SK-N-SH (cell line): Measurements from ENCODE around the gene PHOSPHO2.

ENCODE experiments used
- EP300 ChIP-seq, 2 experiments: IDR thresholded peaks; 2 replicates each; pipeline versions ENCODE4 v1.4.0 to v1.6.1; 2012; ENCODE audit warnings: borderline replicate concordance in 1 of 2, low read depth in 1 of 2, low read length in 1 of 2
- RAD21 ChIP-seq: IDR thresholded peaks from 2 replicates; pipeline ENCODE4 v1.6.1; 2012; ENCODE audit warnings: mild to moderate bottlenecking, low read length
- TF ChIP-seq, protein P1 (sequence below): IDR thresholded peaks from 2 replicates; pipeline ENCODE4 v1.6.1; 2012; ENCODE audit warnings: mild to moderate bottlenecking, low read depth, low read length, moderate library complexity
- TF ChIP-seq, protein P2 (sequence below): fragments of 200-600 bp; sonication (generic); IDR thresholded peaks from 2 replicates; pipeline ENCODE4 v1.6.1; 2017; ENCODE audit warnings: antibody characterized with exemption, mild to moderate bottlenecking, moderate library complexity

DNA sequence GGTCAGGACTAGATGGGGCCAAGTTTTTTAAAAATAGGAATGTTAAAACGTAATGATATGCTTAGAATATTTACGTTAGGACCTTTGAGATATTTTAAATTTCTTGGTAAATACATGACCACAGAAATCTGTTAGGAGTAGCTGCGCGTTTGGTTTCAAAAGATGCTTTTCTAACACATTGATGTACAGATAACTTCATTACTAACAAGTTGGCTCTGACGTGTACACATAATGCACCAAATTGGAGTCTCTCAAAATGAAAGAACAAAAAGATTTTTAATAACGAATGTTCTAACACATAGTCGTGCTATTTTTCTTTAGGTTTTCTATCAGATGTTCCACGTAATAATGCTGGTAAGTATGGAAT, 608 bp downstream of the PHOSPHO2 start:
- TF ChIP-seq, protein P1, sequence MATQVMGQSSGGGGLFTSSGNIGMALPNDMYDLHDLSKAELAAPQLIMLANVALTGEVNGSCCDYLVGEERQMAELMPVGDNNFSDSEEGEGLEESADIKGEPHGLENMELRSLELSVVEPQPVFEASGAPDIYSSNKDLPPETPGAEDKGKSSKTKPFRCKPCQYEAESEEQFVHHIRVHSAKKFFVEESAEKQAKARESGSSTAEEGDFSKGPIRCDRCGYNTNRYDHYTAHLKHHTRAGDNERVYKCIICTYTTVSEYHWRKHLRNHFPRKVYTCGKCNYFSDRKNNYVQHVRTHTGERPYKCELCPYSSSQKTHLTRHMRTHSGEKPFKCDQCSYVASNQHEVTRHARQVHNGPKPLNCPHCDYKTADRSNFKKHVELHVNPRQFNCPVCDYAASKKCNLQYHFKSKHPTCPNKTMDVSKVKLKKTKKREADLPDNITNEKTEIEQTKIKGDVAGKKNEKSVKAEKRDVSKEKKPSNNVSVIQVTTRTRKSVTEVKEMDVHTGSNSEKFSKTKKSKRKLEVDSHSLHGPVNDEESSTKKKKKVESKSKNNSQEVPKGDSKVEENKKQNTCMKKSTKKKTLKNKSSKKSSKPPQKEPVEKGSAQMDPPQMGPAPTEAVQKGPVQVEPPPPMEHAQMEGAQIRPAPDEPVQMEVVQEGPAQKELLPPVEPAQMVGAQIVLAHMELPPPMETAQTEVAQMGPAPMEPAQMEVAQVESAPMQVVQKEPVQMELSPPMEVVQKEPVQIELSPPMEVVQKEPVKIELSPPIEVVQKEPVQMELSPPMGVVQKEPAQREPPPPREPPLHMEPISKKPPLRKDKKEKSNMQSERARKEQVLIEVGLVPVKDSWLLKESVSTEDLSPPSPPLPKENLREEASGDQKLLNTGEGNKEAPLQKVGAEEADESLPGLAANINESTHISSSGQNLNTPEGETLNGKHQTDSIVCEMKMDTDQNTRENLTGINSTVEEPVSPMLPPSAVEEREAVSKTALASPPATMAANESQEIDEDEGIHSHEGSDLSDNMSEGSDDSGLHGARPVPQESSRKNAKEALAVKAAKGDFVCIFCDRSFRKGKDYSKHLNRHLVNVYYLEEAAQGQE: no peak
- TF ChIP-seq EP300 (IDR thresholded peaks at IDR 0.05; ENCODE audit: borderline replicate concordance in 1 of 2, low read depth in 1 of 2, low read length in 1 of 2) (no peak), RAD21 (no peak)
- TF ChIP-seq, protein P2, sequence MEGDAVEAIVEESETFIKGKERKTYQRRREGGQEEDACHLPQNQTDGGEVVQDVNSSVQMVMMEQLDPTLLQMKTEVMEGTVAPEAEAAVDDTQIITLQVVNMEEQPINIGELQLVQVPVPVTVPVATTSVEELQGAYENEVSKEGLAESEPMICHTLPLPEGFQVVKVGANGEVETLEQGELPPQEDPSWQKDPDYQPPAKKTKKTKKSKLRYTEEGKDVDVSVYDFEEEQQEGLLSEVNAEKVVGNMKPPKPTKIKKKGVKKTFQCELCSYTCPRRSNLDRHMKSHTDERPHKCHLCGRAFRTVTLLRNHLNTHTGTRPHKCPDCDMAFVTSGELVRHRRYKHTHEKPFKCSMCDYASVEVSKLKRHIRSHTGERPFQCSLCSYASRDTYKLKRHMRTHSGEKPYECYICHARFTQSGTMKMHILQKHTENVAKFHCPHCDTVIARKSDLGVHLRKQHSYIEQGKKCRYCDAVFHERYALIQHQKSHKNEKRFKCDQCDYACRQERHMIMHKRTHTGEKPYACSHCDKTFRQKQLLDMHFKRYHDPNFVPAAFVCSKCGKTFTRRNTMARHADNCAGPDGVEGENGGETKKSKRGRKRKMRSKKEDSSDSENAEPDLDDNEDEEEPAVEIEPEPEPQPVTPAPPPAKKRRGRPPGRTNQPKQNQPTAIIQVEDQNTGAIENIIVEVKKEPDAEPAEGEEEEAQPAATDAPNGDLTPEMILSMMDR: no peak
